ENCODE data around the gene CBFA2T3.
A peak's percentile ranks its signal among the peaks of the same experiment; 100 is the strongest.

CBFA2T3 gene

DNA sequence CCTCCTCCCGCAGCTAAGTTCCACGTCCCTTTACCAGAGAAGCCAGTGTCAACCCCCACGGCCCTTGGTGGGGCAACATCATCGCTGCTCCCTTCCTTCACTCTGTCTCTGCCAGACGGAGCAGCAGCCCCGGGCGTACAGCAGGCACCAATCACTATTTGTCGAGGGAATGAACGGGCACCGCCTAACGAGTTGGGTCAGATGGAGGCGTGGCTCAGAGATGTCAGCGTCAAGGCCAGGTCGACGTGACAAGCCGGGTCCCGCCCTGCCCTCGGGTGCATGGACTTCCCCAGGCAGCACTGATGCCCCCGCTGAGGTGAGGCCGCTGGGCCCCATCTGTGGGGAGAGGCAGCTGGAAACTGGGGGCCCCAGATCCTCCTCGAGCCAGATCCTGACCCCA is 50.0 kb downstream of the CBFA2T3 start:
- no peak overlapping the region for H3K4me3 ChIP-seq (ENCODE audit: control insufficient read depth, low read depth, low read length)
- TF ChIP-seq, protein P1, sequence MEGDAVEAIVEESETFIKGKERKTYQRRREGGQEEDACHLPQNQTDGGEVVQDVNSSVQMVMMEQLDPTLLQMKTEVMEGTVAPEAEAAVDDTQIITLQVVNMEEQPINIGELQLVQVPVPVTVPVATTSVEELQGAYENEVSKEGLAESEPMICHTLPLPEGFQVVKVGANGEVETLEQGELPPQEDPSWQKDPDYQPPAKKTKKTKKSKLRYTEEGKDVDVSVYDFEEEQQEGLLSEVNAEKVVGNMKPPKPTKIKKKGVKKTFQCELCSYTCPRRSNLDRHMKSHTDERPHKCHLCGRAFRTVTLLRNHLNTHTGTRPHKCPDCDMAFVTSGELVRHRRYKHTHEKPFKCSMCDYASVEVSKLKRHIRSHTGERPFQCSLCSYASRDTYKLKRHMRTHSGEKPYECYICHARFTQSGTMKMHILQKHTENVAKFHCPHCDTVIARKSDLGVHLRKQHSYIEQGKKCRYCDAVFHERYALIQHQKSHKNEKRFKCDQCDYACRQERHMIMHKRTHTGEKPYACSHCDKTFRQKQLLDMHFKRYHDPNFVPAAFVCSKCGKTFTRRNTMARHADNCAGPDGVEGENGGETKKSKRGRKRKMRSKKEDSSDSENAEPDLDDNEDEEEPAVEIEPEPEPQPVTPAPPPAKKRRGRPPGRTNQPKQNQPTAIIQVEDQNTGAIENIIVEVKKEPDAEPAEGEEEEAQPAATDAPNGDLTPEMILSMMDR (IDR thresholded peaks at IDR 0.05; ENCODE audit: control insufficient read depth, insufficient read depth, low read depth, low read length, missing control alignments) = no peak
- DNase-seq (ENCODE audit: low read depth) = no peak

DNA sequence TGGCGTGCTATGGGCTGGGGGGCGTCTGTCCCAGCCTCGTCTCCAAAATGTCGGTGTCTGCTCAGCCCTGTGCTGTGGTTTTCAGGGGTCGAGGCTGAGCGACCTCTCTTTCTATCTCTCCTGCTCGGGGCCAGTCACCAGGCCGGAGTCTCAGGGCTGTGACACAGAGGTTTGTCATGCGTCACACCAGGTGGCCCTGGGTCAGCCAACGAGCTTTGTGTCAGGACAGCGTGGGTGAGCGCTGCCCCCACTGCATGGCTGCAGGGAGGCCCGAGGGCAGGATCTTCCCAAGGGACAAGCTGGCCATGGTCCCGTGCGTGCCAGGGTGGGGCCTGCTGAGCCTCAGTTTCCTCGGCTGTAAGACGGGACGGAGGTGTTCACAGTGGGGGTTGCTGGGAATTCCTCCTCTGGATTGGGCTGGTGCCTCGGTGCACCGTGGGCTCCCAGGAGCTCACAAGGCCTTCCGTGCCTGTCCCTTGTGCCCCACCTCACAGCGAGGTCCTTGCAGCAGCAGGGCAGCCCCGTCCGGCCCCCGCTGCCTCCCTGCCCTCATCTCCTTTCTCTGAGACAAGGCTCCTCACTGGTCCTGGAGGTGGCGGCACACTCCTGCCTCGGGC is 50.5 kb downstream of the CBFA2T3 start:
- TF ChIP-seq, protein P1 (IDR thresholded peaks at IDR 0.05; ENCODE audit: control insufficient read depth, insufficient read depth, low read depth, low read length, missing control alignments) = no peak
- H3K4me3 ChIP-seq (ENCODE audit: control insufficient read depth, low read depth, low read length) = no peak overlapping the region
- DNase-seq (ENCODE audit: low read depth) = no peak

DNA sequence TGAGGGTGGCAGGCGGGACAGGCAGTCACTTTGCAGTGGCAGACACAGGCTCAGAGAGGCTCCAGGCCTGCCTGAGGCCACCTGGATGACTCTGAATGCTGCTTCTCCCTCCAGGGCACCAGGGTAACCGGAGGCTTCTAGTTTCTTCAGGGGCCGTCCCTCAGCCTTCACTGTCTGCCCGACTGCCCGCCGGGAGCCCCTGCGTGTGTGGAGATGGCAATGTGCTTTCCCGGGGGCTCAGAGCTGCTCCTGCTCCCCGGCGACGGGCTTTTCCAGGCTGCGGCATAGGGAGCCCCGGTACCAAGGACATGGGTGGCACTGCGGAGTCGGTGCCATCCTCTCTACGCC is 51.5 kb downstream of the CBFA2T3 start:
- no peak overlapping the region for H3K4me3 ChIP-seq (ENCODE audit: control insufficient read depth, low read depth, low read length)
- TF ChIP-seq, protein P1 (IDR thresholded peaks at IDR 0.05; ENCODE audit: control insufficient read depth, insufficient read depth, low read depth, low read length, missing control alignments) = no peak
- DNase-seq (ENCODE audit: low read depth) = no peak

- no peak overlapping the region for H3K4me3 ChIP-seq (ENCODE audit: control insufficient read depth, low read depth, low read length)
- TF ChIP-seq, protein P1 (IDR thresholded peaks at IDR 0.05; ENCODE audit: control insufficient read depth, insufficient read depth, low read depth, low read length, missing control alignments) = peak; percentile 60
- peak; percentile 45 for DNase-seq (ENCODE audit: low read depth)
These were observed 52.0 kb downstream of the CBFA2T3 start for GRCh38 chr16:88924834-88925539.

GRCh38 chr16:88923926-88924833 is 52.8 kb downstream of the CBFA2T3 start:
- no peak overlapping the region for H3K4me3 ChIP-seq (ENCODE audit: control insufficient read depth, low read depth, low read length)
- TF ChIP-seq, protein P1 (IDR thresholded peaks at IDR 0.05; ENCODE audit: control insufficient read depth, insufficient read depth, low read depth, low read length, missing control alignments) = no peak
- DNase-seq (ENCODE audit: low read depth) = no peak

DNA sequence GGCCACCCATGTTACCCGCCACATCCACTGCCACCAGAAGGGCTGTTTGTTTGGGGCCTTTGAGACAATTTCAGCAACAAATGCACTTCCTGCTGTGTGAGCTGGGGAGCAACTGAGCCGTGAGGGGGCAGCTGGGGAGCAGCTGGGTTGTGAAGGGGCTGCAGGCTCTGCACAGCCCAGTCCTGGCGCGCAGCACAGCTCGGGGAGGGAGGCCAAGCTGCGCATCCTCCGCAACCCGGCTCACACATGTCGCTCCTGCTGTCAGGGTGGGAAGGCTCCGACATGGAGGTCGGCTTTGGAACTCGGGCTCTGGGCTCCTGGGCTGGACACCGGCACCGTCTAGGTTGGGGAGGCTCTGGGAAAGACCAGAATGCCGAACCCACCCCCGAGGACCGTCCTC is 53.6 kb downstream of the CBFA2T3 start:
- H3K4me3 ChIP-seq (ENCODE audit: control insufficient read depth, low read depth, low read length) = no peak overlapping the region
- TF ChIP-seq, protein P1 (IDR thresholded peaks at IDR 0.05; ENCODE audit: control insufficient read depth, insufficient read depth, low read depth, low read length, missing control alignments) = no peak
- no peak for DNase-seq (ENCODE audit: low read depth)
